SK-N-SH treated with all-trans-retinoic acid at 6 μM for 48 hours (cell line): Measurements from ENCODE around the gene PGF.

Experiments
- ARNTL ChIP-seq: fragments of 450-650 bp; formaldehyde crosslinking; IDR thresholded peaks from 2 replicates; pipeline ENCODE4 v1.5.0; 2020; ENCODE audit warnings: low read depth, mild to moderate bottlenecking, moderate library complexity, borderline replicate concordance
- CSDC2 ChIP-seq: fragments of 250-450 bp; sonication (Bioruptor Pico); IDR thresholded peaks from 2 replicates; pipeline ENCODE4 v1.5.0; 2020; ENCODE audit warnings: mild to moderate bottlenecking, moderate library complexity
- PATZ1 ChIP-seq: fragments of 250-450 bp; sonication (Bioruptor Pico); IDR thresholded peaks from 2 replicates; pipeline ENCODE4 v1.8.0; 2020; ENCODE audit warnings: mild to moderate bottlenecking, moderate library complexity, borderline replicate concordance
- RARB ChIP-seq: fragments of 250-450 bp; sonication (Bioruptor Pico); IDR thresholded peaks from 2 replicates; pipeline ENCODE4 v1.8.0; 2021; ENCODE audit warnings: mild to moderate bottlenecking, moderate library complexity

DNA sequence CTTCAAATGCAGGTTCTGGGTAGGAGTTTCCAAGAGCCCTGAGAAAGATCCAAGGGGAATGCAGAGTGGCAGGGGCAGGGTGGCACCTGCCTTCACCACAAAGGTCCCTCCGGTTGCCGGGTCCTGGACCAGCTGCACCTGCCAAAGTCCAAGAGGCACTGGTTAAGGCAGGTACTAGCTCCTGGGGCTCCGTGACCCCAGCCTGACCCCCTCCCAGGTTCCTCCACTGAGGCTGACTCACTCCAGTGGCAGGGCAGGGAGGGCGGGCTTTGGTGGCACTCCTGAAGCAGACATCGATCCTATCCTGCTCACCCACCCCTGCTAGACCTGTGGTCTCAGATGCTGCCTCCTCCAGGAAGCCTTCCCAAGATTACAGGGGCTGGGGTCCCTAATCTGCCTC, 43.7 kb downstream of the PGF start:
- TF ChIP-seq PATZ1 (CRISPR knock-in tag): no peak
- TF ChIP-seq RARB: no peak
- no peak for TF ChIP-seq ARNTL
- no peak for TF ChIP-seq CSDC2
